Body of pancreas (tissue), 4 donors: ENCODE results near the gene PFKL. TPM values are rescaled to one million over a fixed set of nuclear protein-coding genes. Genes with fewer than 3 reads are reported as not detected.

Source experiments
- ATAC-seq: fragments of 150-250 bp; one replicate; pipeline ENCODE4 v1.9.1; 2016
- DNase-seq, 4 donors: peaks; one replicate each; pipeline ENCODE4 v3.0.0-alpha.2; 2019
- H3K27ac ChIP-seq, 4 donors: fragments of 200-600 bp; sonication (generic); 1 replicate in 3 of 4; 2 replicates in 1 of 4; pipeline versions ENCODE4 v1.5.1 to v1.6.1; 2016 to 2019; ENCODE audit warnings: mild to moderate bottlenecking in 1 of 4, mixed read lengths in 1 of 4, moderate library complexity in 1 of 4
- H3K27me3 ChIP-seq, 2 donors: fragments of 200-600 bp; sonication (generic); one replicate each; pipeline ENCODE4 v1.6.0; 2016; ENCODE audit warnings: mild to moderate bottlenecking in 1 of 2
- H3K36me3 ChIP-seq, 2 donors: fragments of 200-600 bp; sonication (generic); replicated peaks in 1 of 2; 2 replicates each; pipeline ENCODE4 v1.5.1; 2016; ENCODE audit warnings: low read depth in 2 of 2; ENCODE audit not compliant: insufficient read depth in 1 of 2
- H3K4me1 ChIP-seq: fragments of 200-600 bp; sonication (generic); one replicate; pipeline ENCODE4 v1.6.0; 2016
- H3K4me3 ChIP-seq, 2 donors: fragments of 200-600 bp; sonication (generic); 1 replicate in 1 of 2; 2 replicates in 1 of 2; pipeline ENCODE4 v1.5.1; 2016 to 2019
- H3K9me3 ChIP-seq, 3 donors: fragments of 200-600 bp; sonication (generic); 1 replicate in 2 of 3; 2 replicates in 1 of 3; pipeline ENCODE4 v1.5.1; 2016
- CTCF ChIP-seq, 7 experiments: fragments of 450-650 bp in 4 of 7; fragments of 200-600 bp in 3 of 7; sonication (generic) in 3 of 7; IDR thresholded peaks; one replicate each; pipeline ENCODE4 v1.5.1; 2016 to 2019; ENCODE audit warnings: antibody characterized with exemption in 7 of 7
- POLR2A ChIP-seq, 3 donors: fragments of 450-650 bp; IDR thresholded peaks; one replicate each; pipeline ENCODE4 v1.6.1; 2016; ENCODE audit warnings: antibody characterized with exemption in 3 of 3, mild to moderate bottlenecking in 2 of 3
- WGBS, 2 donors: methylation state at CpG; one replicate each; pipeline ENCODE4 v1.1.5; 2017; 5-methylcytosine and 5-hydroxymethylcytosine counted together
- intact Hi-C: fragments of 100-400 bp; cut with DNase I; formaldehyde crosslinking; loops from one replicate; pipeline ENCODE4 v1.15.1; 2023
- total RNA-seq, 2 donors: library from RNA; depleted of rRNA; stranded (reverse); fragments of >200 nt; gene quantifications; one replicate each; pipeline ENCODE4 v1.1.0, GENCODE V29; 2016

The PFKL gene
- total RNA-seq, 2 donors from 2014 or later: 56.8 to 104 TPM

GRCh38 chr21:44262338-44263056 lies 37.4 kb upstream of the PFKL start:
- H3K36me3 ChIP-seq: no peaks in the 10 kb centered on the region
- H3K27me3 ChIP-seq: no peaks in the 10 kb centered on the region
- ATAC-seq (no peak), DNase-seq (no peak)
- H3K27ac ChIP-seq: no peak overlapping the region
- 57 to 60% methylated on average over 11 to 12 of the region's 12 CpGs for WGBS, 2 donors
- H3K4me1 ChIP-seq: no peaks in the 10 kb centered on the region
- TF ChIP-seq CTCF (IDR thresholded peaks at IDR 0.05) (no peak), POLR2A (IDR thresholded peaks at IDR 0.05) (no peak)
- H3K9me3 ChIP-seq: no peaks in the 10 kb centered on the region
- intact Hi-C loops: loop anchor here (10.0 kb wide), 1 partner anchor 52 kb away; no protein-coding TSS in a partner anchor
- no peak overlapping the region for H3K4me3 ChIP-seq

GRCh38 chr21:44263221-44263760 lies 36.6 kb upstream of the PFKL start:
- no peaks in the 10 kb centered on the region for H3K27me3 ChIP-seq
- no peaks in the 10 kb centered on the region for H3K4me1 ChIP-seq
- H3K36me3 ChIP-seq: no peaks in the 10 kb centered on the region
- no peak for DNase-seq
- TF ChIP-seq POLR2A (IDR thresholded peaks at IDR 0.05) (no peak), CTCF (IDR thresholded peaks at IDR 0.05) (no peak)
- intact Hi-C loops: loop anchor here (10.0 kb wide), 1 partner anchor 52 kb away; no protein-coding TSS in a partner anchor
- H3K4me3 ChIP-seq: no peak overlapping the region
- H3K27ac ChIP-seq: no peak overlapping the region
- ATAC-seq: no peak
- WGBS, 2 donors: 37 to 41% methylated on average over 15 to 18 of the region's 18 CpGs
- H3K9me3 ChIP-seq: no peaks in the 10 kb centered on the region

DNA sequence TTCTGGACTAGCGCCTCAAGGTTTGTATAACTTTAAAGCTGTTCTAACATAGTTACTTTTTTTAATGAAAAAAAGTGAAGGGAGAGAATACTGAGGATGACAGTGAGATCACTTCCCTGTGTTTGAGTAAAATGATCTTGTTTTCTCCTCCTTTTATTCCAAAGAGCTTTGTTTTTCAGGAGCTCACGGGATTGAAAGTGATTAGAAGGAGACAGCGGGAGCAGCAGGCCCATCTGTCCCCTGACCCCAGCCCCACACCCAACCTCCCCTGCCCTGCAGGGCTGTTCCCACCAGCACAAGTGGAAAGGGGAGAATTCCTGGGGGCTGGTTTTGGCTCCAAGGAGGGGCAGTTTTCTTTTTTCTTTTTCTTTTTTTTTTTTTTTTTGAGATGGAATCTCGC lies 36.1 kb upstream of the PFKL start:
- Histone ChIP-seq H3K9me3 (no peaks in the 10 kb centered on the region), H3K36me3 (no peaks in the 10 kb centered on the region), H3K4me3 (no peak overlapping the region), H3K27ac (no peak overlapping the region), H3K4me1 (no peaks in the 10 kb centered on the region), H3K27me3 (no peaks in the 10 kb centered on the region)
- DNase-seq (no peak), ATAC-seq (no peak)
- WGBS, 2 donors: 71 to 75% methylated on average over 4 of the region's 4 CpGs
- no peak for TF ChIP-seq CTCF (IDR thresholded peaks at IDR 0.05)
- TF ChIP-seq POLR2A (IDR thresholded peaks at IDR 0.05): no peak
- intact Hi-C loops: loop anchor here (10.0 kb wide), 1 partner anchor 51 kb away; no protein-coding TSS in a partner anchor

DNA sequence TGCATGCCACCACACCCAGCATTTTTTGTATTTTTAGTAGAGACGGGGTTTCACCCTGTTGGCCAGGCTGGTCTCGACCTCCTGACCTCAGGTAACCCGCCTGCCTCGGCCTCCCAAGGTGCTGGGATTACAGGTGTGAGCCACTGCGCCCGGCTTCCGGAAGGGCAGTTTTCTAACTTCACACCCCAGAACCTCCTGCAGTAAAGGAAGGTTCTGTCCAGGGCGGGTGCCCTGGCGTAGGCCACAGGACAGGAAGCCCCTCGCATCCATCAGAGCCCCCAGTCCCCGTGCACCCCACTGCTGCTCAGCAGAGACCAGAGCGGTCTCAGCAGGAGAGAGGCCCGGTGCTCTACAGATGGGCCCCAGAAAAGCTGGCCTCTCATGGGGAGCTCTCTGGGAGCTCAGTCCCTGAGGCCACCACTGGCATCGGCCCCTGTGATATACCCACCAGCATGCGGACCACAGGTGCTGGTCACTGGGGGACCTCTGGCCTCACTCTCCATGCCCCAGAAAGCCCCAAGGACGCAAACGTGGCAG lies 34.1 kb upstream of the PFKL start:
- Histone ChIP-seq H3K4me1 (no peaks in the 10 kb centered on the region), H3K4me3 (no peak overlapping the region), H3K27ac (no peak overlapping the region), H3K27me3 (no peaks in the 10 kb centered on the region), H3K36me3 (no peaks in the 10 kb centered on the region), H3K9me3 (no peaks in the 10 kb centered on the region)
- DNase-seq: no peak
- intact Hi-C loops: loop anchor here (10.0 kb wide), 1 partner anchor 49 kb away; no protein-coding TSS in a partner anchor
- peak; percentile 12 for ATAC-seq
- WGBS, 2 donors: 75 to 77% methylated on average over 11 to 17 of the region's 17 CpGs
- TF ChIP-seq POLR2A (IDR thresholded peaks at IDR 0.05): no peak
- TF ChIP-seq CTCF (IDR thresholded peaks at IDR 0.05): no peak
